Inflammatory macrophage (primary cell): ENCODE data around the gene UEVLD.
"Not testable (repeated sequence)": the region's sequence is repeated elsewhere in the genome, so short reads cannot be mapped to it uniquely, and the experiment has no call there.

Experiments
- DNase-seq, 2 donors: peaks; one replicate each; pipeline ENCODE4 v3.0.0-alpha.2; 2020 to 2022
- total RNA-seq, 18 experiments: gene quantifications; one replicate each; lab custom pipeline; 2026; ENCODE audit warnings: mixed read lengths in 6 of 18, inconsistent platforms in 2 of 18; lab: John Stamatoyannopoulos, UW

UEVLD gene
- total RNA-seq = 33.6 to 82.2 (median 51.6) reads per million in 18 experiments

- peak; percentile 83 to 90 for DNase-seq
These were observed at the start of gene UEVLD for GRCh38 chr11:18588297-18589252. Gene UEVLD, minus strand, starts transcription at chr11:18588734. Its CDS starts 80 bp downstream, at chr11:18588654.

- peak; percentile 99 to 100 for DNase-seq
These were observed 45.9 kb upstream of the UEVLD start, which contains the start of gene SPTY2D1 for GRCh38 chr11:18634140-18635032. Gene SPTY2D1, minus strand, starts transcription at chr11:18634342. Its CDS starts 85 bp downstream, at chr11:18634257.

GRCh38 chr11:18633256-18634139 is 45.0 kb upstream of the UEVLD start:
- no peak for DNase-seq

- no peak for DNase-seq
These were observed 44.3 kb upstream of the UEVLD start for GRCh38 chr11:18632841-18633240.

- no peak for DNase-seq
These were observed 35.6 kb upstream of the UEVLD start for GRCh38 chr11:18624161-18624560.

GRCh38 chr11:18623707-18624106 is 35.2 kb upstream of the UEVLD start:
- no peak for DNase-seq

- no peak for DNase-seq
These were observed 29.9 kb upstream of the UEVLD start for GRCh38 chr11:18618342-18619025.

- peak; percentile 2 to 7 for DNase-seq
These were observed 29.3 kb upstream of the UEVLD start for GRCh38 chr11:18617688-18618341.

- peak; percentile 66 to 91 for DNase-seq
These were observed 27.3 kb upstream of the UEVLD start for GRCh38 chr11:18615628-18616392.

GRCh38 chr11:18614667-18615066 is 26.1 kb upstream of the UEVLD start:
- no peak for DNase-seq

- DNase-seq = no peak
These were observed 23.9 kb upstream of the UEVLD start for GRCh38 chr11:18612394-18612793.

GRCh38 chr11:18611196-18611595 is 22.7 kb upstream of the UEVLD start:
- no peak for DNase-seq

- no peak for DNase-seq
These were observed 19.8 kb upstream of the UEVLD start for GRCh38 chr11:18608376-18608775.

- no peak for DNase-seq
These were observed 12.5 kb upstream of the UEVLD start for GRCh38 chr11:18600915-18601569.

GRCh38 chr11:18599739-18600230 is 11.3 kb upstream of the UEVLD start, which contains the start of gene MISFA:
Gene MISFA, plus strand, starts transcription at chr11:18599789. Its CDS starts 140 bp downstream, at chr11:18599929.
- DNase-seq = no peak

GRCh38 chr11:18594999-18595749 is 6.6 kb upstream of the UEVLD start:
- no peak for DNase-seq

GRCh38 chr11:18594088-18594487 is 5.6 kb upstream of the UEVLD start:
- not testable (repeated sequence) for DNase-seq

- no peak for DNase-seq
These were observed 2.0 kb upstream of the UEVLD start for GRCh38 chr11:18590571-18590970.
